RCC 7860 (cell line): Measurements from ENCODE around the gene RASD2.
A peak's percentile ranks its signal among the peaks of the same experiment; 100 is the strongest.

Experiments used
- DNase-seq: peaks from one replicate; pipeline ENCODE4 v3.0.0-alpha.2; 2015; ENCODE audit warnings: low spot score
- FAIRE-seq: peaks from 2 replicates; lab custom pipeline; 2012; peaks lifted over from hg19 to GRCh38; lab: Jason Lieb, UNC

Gene RASD2

DNA sequence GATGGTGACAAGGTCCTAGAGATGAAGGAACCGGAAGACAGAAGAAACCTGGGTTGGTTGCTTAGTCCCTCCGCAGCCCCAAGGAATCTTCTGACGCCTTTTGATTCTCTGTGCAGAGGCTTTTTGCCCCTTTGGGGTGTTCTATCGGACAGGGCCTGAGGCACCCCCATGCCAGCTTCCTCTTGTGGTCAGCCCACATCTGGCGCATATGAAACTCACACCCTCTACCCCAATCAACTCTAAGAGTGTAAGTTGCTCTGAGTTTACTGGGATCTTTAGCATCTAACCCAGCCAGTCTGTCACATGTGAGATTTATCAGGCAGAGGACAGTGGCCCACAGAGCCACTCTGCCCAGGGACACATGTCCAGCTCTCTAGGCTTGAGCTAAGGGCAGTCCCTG, 17.4 kb downstream of the RASD2 start:
- FAIRE-seq: no peak
- DNase-seq: no peak

DNA sequence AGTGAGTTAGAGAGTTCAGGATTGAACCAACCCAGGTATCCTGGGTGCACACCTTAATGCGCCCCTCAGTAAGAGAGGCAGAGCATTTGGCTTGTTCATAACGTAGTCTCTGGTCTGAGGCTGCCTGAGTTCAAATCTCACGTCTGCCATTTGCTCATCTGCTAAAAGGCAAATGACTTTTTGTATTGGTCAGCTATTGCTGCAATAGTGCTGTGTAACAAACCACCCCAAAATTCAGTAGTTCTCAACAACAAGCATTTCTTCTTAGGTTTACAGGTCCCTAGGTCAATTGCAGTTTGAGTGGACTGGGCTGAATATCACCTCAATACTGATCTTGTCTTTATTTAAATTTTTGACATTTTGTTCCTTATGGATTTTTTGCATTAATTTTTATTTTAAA, 18.1 kb downstream of the RASD2 start:
- FAIRE-seq: no peak
- no peak for DNase-seq

DNA sequence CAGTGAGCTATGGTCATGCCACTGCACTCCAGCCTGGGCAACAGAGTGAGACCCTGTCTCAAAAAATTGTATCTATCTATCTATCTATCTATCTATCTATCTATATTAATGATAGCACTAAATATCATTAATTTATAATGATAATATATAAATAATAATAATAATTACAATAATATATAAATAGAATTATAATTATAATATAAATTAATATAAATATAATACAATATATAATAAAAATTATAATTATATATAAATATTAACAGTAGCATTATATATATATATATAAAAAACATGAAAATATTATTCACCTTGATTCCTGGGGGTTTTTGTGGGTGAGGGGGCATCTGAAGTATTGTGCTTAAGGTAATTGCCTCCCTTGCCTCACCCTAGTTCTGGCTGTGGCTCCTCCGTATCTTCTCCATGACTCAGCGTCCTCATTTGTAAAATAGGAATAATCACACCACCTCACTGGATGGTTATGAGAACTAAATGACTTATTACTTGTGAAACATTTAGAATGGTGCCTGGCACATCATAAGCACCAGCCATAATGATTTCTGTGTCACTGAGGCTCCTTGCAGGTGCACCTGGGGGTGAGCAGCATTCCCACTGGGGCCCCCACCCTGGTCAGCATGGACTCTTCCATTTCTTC, 18.8 kb downstream of the RASD2 start:
- DNase-seq (no peak), FAIRE-seq (peak; percentile 78)

DNA sequence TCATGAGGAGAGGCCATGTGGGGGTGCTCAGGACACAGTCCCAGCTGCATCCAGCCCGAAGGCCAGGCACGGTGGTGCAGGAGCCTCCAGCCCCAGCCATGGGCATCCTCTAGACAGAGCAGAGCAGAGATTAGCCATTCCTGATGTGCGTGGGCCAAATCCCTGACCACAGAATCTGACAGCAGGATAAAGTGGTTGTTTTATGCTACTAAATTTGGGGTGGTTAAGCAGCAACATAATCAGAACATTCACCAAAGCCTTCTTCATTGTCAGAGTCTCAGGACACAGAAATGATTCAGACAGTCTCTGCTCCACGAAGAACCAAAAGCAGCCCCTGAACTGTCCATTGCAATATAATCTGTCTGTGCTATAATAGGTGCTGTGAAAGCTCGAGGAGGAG, 19.7 kb downstream of the RASD2 start:
- no peak for FAIRE-seq
- no peak for DNase-seq

DNA sequence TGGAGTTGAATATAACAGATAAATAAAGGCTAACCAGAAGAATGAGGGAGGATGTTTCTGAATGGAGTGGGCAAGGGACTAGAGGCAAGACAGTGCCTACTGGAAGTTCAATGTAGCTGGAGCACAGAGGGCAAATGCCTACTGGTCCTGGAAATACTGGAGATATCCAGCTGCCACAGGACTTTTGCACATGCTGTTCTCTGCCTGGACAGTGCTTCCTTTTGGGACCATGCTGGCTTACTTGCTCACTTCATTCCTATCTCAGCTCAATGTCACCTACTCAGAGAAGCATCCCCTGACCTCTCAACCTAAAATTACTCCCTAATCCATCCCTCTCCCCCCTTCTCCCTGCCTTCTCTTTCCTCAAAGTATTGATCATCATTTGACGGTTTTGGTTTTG, 20.2 kb downstream of the RASD2 start:
- no peak for DNase-seq
- no peak for FAIRE-seq

DNA sequence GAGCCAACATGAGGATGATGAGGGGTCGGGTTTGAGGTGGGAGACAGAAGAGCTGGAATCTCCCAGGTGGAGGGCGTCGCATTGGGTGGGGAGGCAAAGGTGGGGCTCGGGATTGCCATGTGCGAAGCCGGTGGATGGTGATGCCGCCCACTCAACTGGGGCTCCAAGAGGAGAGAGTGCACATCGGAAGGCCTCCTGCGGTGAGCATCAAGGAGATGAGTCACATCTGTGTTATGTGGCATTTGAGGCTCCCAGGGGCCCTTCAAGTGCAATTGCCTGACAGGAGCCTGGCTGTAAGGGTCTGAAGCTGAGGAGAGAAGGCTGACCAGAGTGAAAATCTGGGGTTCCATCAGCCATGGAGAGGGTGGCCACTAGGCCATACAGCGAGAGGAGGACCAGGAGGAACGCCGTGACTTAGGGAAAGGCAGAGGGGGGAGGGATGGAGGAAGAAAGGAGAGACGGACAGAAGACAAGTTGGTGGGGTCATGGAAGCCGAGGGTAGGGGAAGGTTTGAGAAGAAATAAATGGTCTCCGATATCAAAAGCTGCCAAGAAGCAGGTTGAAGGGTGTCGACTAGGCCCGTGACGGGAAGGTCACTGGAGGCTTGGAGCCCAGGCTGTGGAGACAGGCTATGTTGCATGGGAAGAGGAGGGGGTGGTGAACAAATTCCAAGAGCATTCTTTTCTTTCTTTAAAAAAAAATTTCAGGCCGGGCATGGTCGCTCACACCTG, 21.3 kb downstream of the RASD2 start:
- FAIRE-seq: peak; percentile 77
- peak; percentile 71 for DNase-seq

DNA sequence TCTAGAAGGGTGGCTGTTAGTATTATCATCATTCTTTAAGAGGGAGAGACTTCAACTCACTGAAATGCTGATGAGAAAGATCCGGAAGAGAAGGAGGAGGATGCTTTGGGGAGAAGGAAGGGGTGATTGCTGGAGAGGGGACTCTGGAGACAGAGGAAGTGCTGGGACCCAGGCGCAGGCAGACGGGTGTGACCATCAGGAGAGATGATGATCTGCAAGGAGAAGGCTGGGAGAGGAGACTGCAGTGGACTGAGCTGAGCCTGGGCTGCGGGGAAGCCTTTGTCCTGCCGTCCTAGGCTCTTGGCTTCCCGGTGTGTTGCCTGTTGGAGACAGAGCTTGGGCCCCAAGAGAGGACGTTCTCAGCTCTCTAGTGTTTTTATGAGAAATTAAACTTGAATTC, 22.6 kb downstream of the RASD2 start:
- FAIRE-seq (no peak), DNase-seq (no peak)

DNA sequence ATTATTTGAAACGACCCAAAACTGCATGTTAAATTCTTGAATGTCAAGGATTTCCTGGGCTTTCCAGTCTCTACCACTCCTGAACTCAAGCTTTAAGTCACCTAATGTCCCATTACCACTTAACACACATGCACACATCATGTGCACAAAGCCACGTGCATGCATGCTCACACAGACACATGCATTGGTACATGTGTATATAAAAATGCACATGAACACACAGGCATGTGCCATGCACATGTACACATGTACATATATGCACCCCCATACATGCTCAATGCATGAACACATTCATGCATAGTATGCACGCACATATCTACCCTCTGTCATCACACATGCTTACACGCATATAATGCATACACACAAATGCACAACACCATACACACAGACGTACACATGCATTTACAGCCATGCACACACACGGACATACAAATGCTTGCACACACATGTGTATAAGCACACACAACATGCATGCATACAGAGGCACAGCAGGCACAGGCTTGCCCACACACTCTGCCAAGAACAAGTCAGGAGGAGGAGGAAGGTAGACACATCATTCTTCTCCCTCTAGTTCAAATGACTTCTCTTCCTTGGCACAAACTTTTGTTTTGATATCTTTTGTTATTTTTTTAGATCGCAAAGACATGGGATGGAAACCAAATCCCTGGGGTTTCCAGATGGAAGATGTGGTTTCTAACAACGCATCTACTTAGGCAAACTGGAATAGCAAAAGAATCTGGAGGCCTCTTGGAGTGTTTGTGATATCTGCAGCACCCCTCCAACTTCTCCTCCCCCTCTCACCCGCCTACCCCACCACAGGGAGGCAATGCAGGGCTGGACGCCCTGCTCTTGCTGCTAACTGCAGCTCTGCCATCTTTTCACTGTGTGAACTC, 24.6 kb downstream of the RASD2 start:
- no peak for FAIRE-seq
- DNase-seq: no peak

DNA sequence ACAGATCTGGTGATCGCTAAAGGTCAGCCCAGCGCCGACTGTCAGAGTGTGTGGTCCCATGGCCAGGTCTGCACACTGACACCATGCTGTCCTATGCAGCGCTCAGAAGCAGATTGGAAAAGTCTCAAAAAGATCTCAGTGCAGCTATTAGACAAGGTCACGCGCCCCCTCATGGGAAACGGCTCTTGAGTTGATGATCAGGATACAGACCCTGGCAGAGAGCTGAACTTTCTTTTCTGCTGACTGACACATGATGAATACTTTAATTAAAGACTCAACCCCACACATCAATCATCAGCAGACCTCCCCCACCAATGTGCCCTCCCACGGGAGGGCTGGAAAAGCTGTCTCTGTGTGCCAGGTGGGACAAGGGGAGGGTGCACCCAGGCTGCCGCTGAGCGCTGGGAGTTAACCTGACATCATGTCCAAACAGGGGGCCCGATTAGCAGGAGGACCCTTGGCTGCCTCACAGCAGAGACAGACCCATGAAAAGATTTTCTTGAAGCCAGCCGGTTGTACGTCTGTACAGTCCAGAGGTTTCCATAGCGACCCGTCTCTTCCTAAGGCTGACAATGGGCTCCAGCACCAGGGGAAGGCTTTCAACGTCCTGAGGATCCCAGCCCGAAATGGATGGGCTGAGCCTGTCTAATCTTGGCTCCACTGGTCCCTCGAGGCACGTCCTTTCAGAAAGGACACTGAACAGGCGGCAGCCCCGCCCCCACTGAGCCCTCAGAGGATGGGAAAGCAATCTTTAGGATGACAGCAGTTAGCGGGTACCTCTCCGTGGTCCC, 26.9 kb downstream of the RASD2 start:
- FAIRE-seq: no peak
- no peak for DNase-seq

DNA sequence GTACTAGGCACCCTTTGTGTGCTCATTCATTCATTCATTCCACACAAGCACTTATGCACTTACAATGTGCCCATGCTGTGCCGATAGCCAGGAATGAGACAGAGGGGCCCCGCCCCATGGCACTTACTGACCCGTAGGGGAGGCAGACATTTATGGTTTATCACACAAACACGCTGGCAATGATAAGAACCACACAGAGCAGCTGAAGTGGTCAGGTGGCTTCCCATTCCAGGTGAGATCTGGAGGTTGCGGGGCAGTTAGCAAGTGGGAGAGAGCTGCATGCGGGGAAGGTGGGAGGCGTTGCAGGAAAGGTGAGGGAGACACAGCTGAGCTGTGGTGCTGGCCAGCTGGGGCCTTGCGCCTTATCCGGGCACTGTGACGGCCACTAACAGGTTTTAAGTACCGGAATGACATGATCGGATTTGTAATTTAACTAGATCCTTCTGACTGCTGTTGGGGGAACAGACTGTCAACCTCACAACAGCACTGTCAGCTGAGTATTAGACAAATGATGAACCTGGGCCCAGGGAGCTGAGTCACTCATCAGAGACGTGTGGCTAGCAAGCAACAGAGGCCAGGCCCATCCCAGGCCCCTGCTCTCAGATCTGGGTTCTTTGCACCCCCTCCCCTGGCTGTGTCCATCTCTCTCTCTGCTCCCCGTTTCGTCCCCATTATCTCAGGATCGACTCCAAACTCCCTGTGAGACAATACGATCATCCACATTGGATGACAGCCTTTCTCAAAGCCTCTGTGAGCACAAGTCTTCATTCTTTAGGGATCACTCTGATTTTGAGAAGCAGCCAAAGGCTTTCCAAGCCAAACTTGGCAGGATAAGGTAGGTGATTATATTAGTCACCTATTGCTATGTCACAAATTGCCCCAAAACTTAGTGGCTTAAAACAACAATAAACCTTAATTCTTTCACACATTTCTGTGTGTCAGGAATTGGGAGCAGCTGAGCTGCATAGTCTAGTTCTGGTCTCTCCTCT, 28.4 kb downstream of the RASD2 start:
- FAIRE-seq (peak; percentile 62), DNase-seq (peak; percentile 39)

DNA sequence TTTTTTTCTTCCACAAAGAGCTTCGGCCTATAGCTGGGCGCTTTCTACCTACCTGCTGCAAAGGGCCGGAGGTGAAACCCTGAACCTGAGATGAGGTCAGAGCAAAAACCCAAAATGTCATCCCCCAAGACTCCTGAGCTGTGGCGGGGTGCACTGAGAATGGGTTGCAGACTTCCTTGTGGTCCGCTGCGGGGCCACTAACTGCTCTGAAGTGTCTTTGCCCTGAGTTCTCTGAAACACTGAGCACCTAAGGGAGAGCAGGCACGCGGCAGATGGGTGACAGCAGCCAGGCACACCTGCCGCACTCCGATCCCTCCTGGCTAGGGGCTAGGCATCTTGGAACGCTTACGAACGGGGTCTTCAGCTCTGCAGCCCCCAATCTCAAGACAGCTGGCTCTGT, 29.3 kb downstream of the RASD2 start:
- DNase-seq (no peak), FAIRE-seq (no peak)

DNA sequence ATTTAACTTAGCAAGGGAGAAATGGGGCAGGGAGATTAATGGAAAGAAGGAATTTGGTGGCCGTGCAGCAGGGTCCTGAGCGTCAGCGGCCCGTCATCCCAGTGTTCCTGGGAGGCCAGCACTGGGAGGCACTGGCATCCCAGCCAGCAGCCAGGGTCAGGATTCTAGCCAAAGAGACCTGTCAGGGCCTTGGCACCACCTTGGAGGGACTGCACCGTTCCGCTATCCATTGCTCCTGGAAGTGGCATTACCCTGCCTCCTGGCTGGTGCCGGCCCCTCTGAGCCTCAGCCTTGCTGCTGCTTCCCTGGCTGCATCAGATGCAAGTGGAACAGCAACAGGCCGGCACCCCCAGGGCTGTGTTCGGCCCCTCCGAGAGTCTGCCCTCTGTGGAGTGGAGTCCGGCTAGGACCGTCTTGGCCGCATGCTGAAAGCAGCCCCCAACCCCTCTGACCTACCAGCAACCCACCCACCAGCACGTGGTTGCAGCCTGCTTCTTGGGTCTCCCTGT, 30.1 kb downstream of the RASD2 start:
- no peak for FAIRE-seq
- DNase-seq: no peak

DNA sequence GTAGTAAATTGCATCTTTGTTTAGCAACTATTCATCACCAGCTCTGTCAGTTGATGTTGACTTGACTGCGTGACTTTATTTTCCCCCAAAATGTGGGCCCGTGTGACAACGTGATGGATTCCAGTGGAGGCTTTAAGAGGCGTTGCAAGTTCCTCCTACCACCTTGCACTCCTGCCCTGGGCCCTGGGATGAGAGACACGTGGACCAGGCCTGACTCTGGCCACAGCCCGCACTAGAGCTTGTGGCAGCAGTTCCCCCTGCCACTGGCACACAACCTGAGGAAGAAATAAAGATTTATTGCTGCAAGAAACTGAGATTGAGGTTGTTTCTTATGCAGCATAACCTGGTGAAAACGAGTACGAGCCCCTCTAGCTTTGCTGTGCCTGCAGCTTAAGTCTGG, 31.9 kb downstream of the RASD2 start:
- DNase-seq (no peak), FAIRE-seq (no peak)

DNA sequence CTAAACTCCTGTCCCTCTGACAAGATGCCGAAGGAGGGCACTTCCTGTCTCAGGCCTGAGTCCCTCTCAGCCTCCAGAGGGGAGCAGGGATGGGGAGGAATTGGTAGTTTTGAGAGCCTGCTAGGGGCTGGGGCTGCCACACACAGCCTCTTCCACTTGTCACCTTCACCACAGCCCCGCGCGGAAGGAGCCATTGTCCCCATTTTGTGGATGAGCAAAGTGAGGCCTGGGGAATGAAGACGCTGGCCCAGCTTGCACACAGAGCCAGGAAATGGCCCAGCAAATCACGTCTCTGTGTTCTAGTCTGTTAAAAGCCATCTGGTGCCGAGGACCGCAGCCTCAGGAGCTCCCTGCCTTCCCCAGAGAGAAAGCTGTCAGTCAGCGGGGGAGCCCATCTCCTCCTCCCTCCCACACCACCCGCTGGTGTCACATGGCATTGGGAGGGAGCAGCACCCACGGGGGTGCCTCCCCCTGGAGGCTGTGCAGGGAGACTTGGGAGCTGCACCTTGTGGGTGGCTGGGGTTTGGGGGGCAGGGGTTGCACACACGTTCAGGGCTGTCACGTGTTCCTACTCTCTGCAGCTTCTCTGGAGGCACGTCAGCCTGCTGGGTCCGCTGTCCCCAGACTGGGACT, 34.6 kb downstream of the RASD2 start:
- FAIRE-seq: no peak
- no peak for DNase-seq

DNA sequence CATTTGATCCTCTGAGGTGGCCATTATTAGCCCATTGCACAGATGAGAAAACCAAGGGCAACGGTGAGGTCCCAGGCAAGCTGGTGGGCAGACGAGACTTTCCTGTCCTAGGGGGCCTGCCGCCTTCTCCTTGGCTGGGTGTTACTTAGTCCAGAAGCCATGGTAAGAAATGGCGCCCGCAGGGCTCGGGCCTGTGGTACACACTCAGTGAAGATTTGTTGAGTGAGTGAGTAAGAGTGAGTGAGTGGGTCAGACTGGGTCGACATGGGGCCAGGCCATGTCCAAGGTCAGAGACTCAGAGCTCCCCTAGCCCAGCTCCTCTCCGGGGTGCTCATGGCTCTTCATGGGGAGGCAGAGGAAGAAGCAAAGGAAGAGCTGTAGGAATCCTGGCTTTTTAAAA, 36.0 kb downstream of the RASD2 start:
- DNase-seq (no peak), FAIRE-seq (no peak)

DNA sequence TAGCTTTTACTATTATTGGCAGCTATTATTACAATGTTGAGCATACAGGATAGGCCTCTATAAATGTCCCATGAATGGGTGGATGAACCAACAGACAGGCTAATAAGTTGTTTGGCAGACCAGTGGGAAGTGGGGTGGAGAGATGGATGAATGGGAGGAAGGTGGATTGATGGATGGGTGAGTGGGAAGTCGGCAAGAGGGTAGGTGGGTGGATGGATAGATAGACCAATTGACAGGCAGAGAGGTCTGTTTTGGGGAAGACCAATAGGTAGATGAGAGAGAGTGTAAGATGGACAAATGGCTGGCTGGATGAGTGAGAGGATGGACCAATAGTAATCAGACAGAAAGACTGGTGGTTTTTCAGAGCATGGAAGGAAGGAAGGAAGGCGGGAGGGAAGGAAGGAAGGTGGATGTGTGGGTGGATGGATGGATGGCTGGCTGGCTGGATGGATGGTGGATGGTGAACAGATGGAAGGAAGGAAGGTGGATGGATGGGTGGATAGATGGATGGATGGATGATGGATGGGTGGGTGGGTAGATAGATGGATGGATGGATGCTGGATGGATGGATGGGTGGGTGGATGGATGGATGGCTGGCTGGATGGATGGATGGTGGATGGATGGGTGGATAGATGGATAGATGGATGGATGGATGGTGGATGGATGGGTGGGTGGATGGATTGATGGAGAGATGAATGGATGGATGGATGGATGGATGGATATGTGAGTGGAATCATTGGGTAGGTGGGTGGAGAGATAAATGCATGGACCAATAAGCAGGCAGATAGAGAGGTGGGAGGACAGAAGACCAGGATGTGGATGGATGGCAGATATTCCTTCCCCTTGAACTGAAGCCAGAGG, 37.4 kb downstream of the RASD2 start:
- DNase-seq: no peak
- FAIRE-seq: no peak

DNA sequence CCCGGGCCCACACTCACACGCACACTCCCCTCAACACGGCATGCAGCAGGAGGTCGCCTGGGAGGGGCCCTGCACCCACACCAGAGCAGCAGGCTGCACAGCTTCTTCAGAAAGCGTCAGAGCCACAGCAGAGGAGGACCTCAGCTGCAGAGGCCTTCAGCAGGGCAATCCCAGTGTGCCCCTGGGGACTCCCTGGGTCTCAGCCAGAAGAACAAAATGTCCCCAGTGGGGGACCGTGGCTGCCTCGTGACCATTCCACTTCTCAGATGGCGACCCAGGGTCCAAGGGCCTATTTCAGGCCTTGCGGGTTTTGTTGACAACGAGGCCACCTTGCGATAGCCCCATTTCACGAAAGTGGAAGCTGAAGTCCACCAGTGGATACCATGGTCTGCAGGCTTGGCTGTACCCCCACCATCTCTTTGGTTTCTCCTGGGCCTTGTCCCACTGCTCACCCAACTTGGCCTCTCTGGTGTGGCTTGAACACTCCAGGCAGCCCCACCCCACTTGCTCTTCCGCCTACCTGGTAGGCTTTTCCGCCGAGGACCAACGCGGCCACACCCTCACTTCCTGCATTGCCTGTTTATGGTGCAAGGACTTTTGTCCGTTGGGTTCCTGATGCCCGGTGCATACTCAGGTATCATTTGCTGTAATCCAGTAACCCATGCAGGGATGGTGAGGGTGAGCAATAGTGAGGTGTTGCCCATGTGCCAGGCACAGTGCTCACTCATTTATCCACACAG, 38.4 kb downstream of the RASD2 start:
- no peak for DNase-seq
- no peak for FAIRE-seq
